Loucy (cell line): Measurements from ENCODE around the gene OR11H6.

ENCODE experiments used
- H2AFZ ChIP-seq: fragments of 200-600 bp; sonication (generic); 2 replicates; pipeline ENCODE4 v1.6.0; 2016; ENCODE audit warnings: antibody characterized with exemption, mild to moderate bottlenecking, low read length, moderate library complexity
- H3F3A ChIP-seq: fragments of 200-600 bp; 2 replicates; pipeline ENCODE4 v1.6.0; 2016; ENCODE audit warnings: antibody characterized with exemption, low read depth, mild to moderate bottlenecking
- H3K27me3 ChIP-seq: fragments of 200-600 bp; sonication (generic); 2 replicates; pipeline ENCODE4 v1.6.1; 2014; ENCODE audit warnings: low read length, mild to moderate bottlenecking; ENCODE audit not compliant: insufficient read depth, poor library complexity, severe bottlenecking
- H3K36me3 ChIP-seq: fragments of 200-600 bp; sonication (generic); 2 replicates; pipeline ENCODE4 v1.6.1; 2016; ENCODE audit warnings: low read length; ENCODE audit not compliant: insufficient read depth
- H3K4me1 ChIP-seq: fragments of 200-600 bp; sonication (generic); 2 replicates; pipeline ENCODE4 v1.5.1; 2014; ENCODE audit warnings: low read length, mild to moderate bottlenecking; ENCODE audit not compliant: insufficient read depth, poor library complexity, severe bottlenecking
- H3K4me2 ChIP-seq: fragments of 200-600 bp; sonication (generic); 2 replicates; pipeline ENCODE4 v1.6.0; 2014; ENCODE audit warnings: antibody characterized with exemption, low read length, low read depth, mild to moderate bottlenecking; ENCODE audit not compliant: poor library complexity, severe bottlenecking
- H3K4me3 ChIP-seq: fragments of 200-600 bp; sonication (generic); 2 replicates; pipeline ENCODE4 v1.5.1; 2014; ENCODE audit warnings: low read length, mild to moderate bottlenecking, mixed read lengths; ENCODE audit not compliant: poor library complexity, severe bottlenecking
- H3K79me2 ChIP-seq: fragments of 200-600 bp; sonication (generic); 2 replicates; pipeline ENCODE4 v1.6.1; 2014; ENCODE audit warnings: low read length; ENCODE audit not compliant: insufficient read depth
- H3K9ac ChIP-seq: fragments of 200-600 bp; sonication (generic); 2 replicates; pipeline ENCODE4 v1.6.0; 2014; ENCODE audit warnings: mild to moderate bottlenecking, low read depth, low read length, moderate library complexity; ENCODE audit not compliant: poor library complexity, severe bottlenecking
- H3K9me2 ChIP-seq: fragments of 200-600 bp; sonication (generic); replicated peaks from 2 replicates; pipeline ENCODE4 v1.6.1; 2016; ENCODE audit warnings: low read depth, low read length, mixed read lengths
- H3K9me3 ChIP-seq: fragments of 200-600 bp; sonication (generic); 2 replicates; pipeline ENCODE4 v1.6.1; 2014; ENCODE audit warnings: mild to moderate bottlenecking, antibody characterized with exemption, low read length, low read depth; ENCODE audit not compliant: insufficient read depth
- H4K20me1 ChIP-seq: fragments of 200-600 bp; sonication (generic); 2 replicates; pipeline ENCODE4 v1.6.0; 2014; ENCODE audit warnings: antibody characterized with exemption, low read length, mild to moderate bottlenecking; ENCODE audit not compliant: insufficient read depth, poor library complexity, severe bottlenecking
- EZH2phosphoT487 ChIP-seq: fragments of 200-600 bp; IDR thresholded peaks from 2 replicates; pipeline ENCODE4 v1.6.1; 2018; ENCODE audit warnings: antibody characterized with exemption, mild to moderate bottlenecking, moderate library complexity, borderline replicate concordance
- TF ChIP-seq, protein P1 (sequence below): fragments of 200-600 bp; sonication (generic); conservative IDR thresholded peaks from 2 replicates; pipeline ENCODE4 v1.5.1; 2014; ENCODE audit warnings: mild to moderate bottlenecking, antibody characterized with exemption, low read length

OR11H6 gene

DNA sequence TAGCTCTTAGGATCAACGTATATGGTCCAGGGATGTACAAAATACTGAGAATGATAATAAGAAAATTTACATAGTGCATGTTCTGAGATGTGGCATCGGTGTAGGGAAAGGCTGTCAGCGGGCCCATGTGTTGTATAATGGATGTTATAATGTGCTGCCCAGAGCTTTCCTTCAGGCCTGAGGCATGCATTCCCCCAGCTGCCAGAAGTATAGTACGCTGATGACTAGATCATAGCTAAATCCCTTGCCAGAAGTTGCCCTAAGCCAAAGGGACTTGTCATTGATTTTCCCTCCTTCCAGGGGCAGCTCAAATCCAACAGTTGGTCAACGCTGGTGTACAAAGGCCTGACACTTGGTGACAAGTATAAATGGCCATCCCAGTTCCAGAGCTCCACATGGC is 39.3 kb upstream of the OR11H6 start:
- no peaks in the 10 kb centered on the region for H3K27me3 ChIP-seq
- no peak overlapping the region for H2AFZ ChIP-seq
- H3K4me1 ChIP-seq = no peaks in the 10 kb centered on the region
- no peaks in the 10 kb centered on the region for H3K9me2 ChIP-seq
- no peaks in the 10 kb centered on the region for H3K9me3 ChIP-seq
- TF ChIP-seq EZH2phosphoT487 = no peak
- TF ChIP-seq, protein P1, sequence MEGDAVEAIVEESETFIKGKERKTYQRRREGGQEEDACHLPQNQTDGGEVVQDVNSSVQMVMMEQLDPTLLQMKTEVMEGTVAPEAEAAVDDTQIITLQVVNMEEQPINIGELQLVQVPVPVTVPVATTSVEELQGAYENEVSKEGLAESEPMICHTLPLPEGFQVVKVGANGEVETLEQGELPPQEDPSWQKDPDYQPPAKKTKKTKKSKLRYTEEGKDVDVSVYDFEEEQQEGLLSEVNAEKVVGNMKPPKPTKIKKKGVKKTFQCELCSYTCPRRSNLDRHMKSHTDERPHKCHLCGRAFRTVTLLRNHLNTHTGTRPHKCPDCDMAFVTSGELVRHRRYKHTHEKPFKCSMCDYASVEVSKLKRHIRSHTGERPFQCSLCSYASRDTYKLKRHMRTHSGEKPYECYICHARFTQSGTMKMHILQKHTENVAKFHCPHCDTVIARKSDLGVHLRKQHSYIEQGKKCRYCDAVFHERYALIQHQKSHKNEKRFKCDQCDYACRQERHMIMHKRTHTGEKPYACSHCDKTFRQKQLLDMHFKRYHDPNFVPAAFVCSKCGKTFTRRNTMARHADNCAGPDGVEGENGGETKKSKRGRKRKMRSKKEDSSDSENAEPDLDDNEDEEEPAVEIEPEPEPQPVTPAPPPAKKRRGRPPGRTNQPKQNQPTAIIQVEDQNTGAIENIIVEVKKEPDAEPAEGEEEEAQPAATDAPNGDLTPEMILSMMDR = no peak
- H3F3A ChIP-seq = no peaks in the 10 kb centered on the region
- H4K20me1 ChIP-seq = no peaks in the 10 kb centered on the region
- no peaks in the 10 kb centered on the region for H3K36me3 ChIP-seq
- no peak overlapping the region for H3K9ac ChIP-seq
- no peaks in the 10 kb centered on the region for H3K79me2 ChIP-seq
- no peak overlapping the region for H3K4me3 ChIP-seq
- no peak overlapping the region for H3K4me2 ChIP-seq

GRCh38 chr14:20190596-20190995 is 32.9 kb upstream of the OR11H6 start, which contains the start of gene OR11G2:
TSS of gene OR11G2 (plus strand) at chr14:20190896. CDS start at chr14:20197438, 6,542 bp downstream.
- Histone ChIP-seq H3K4me1 (no peaks in the 10 kb centered on the region), H3F3A (no peaks in the 10 kb centered on the region), H3K27me3 (no peaks in the 10 kb centered on the region), H3K4me3 (no peak within 1 kb of the TSS), H3K4me2 (no peak within 1 kb of the TSS), H3K9ac (no peak within 1 kb of the TSS), H2AFZ (no peak within 1 kb of the TSS), H3K9me2 (no peaks in the 10 kb centered on the region), H3K79me2 (no peaks in the 10 kb centered on the region), H4K20me1 (no peaks in the 10 kb centered on the region), H3K36me3 (no peaks in the 10 kb centered on the region), H3K9me3 (no peaks in the 10 kb centered on the region)
- TF ChIP-seq EZH2phosphoT487 = no peak
- TF ChIP-seq, protein P1 = no peak

GRCh38 chr14:20191396-20191795 is 32.1 kb upstream of the OR11H6 start:
- TF ChIP-seq EZH2phosphoT487 = no peak
- TF ChIP-seq, protein P1 = no peak
- H3K9ac ChIP-seq = no peak overlapping the region
- no peaks in the 10 kb centered on the region for H3F3A ChIP-seq
- no peaks in the 10 kb centered on the region for H3K27me3 ChIP-seq
- no peak overlapping the region for H3K4me2 ChIP-seq
- H4K20me1 ChIP-seq = no peaks in the 10 kb centered on the region
- no peaks in the 10 kb centered on the region for H3K9me3 ChIP-seq
- no peak overlapping the region for H3K4me3 ChIP-seq
- no peaks in the 10 kb centered on the region for H3K9me2 ChIP-seq
- no peaks in the 10 kb centered on the region for H3K36me3 ChIP-seq
- no peak overlapping the region for H2AFZ ChIP-seq
- H3K79me2 ChIP-seq = no peaks in the 10 kb centered on the region
- no peaks in the 10 kb centered on the region for H3K4me1 ChIP-seq
